ENCODE results near the gene SLC35F3. TPM values are rescaled to one million over a fixed set of nuclear protein-coding genes. Genes with fewer than 3 reads are reported as not detected.

The SLC35F3 gene
- total RNA-seq, 2 donors from 2014 or later: not detected

GRCh38 chr1:233936422-233936821 is 31.9 kb downstream of the SLC35F3 start:
- no peaks in the 10 kb centered on the region for H3K9me3 ChIP-seq
- no peak for DNase-seq (ENCODE audit: low spot score)
- TF ChIP-seq, protein P1, sequence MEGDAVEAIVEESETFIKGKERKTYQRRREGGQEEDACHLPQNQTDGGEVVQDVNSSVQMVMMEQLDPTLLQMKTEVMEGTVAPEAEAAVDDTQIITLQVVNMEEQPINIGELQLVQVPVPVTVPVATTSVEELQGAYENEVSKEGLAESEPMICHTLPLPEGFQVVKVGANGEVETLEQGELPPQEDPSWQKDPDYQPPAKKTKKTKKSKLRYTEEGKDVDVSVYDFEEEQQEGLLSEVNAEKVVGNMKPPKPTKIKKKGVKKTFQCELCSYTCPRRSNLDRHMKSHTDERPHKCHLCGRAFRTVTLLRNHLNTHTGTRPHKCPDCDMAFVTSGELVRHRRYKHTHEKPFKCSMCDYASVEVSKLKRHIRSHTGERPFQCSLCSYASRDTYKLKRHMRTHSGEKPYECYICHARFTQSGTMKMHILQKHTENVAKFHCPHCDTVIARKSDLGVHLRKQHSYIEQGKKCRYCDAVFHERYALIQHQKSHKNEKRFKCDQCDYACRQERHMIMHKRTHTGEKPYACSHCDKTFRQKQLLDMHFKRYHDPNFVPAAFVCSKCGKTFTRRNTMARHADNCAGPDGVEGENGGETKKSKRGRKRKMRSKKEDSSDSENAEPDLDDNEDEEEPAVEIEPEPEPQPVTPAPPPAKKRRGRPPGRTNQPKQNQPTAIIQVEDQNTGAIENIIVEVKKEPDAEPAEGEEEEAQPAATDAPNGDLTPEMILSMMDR (IDR thresholded peaks at IDR 0.05): no peak

GRCh38 chr1:233936842-233937241 is 32.4 kb downstream of the SLC35F3 start:
- Histone ChIP-seq H3K4me3 (no peak overlapping the region), H3K4me1 (no peaks in the 10 kb centered on the region), H3K27me3 (no peaks in the 10 kb centered on the region), H3K36me3 (no peaks in the 10 kb centered on the region), H3K27ac (no peak overlapping the region), H3K9me3 (no peaks in the 10 kb centered on the region)
- no peak for DNase-seq (ENCODE audit: low spot score)
- TF ChIP-seq, protein P1 (IDR thresholded peaks at IDR 0.05): no peak

More at GRCh38 chr1:233936422-233936821, 31.9 kb downstream of the SLC35F3 start:
- H3K4me1 ChIP-seq: no peaks in the 10 kb centered on the region
- no peaks in the 10 kb centered on the region for H3K27me3 ChIP-seq
- no peak overlapping the region for H3K4me3 ChIP-seq
- no peaks in the 10 kb centered on the region for H3K36me3 ChIP-seq
- H3K27ac ChIP-seq: no peak overlapping the region

DNA sequence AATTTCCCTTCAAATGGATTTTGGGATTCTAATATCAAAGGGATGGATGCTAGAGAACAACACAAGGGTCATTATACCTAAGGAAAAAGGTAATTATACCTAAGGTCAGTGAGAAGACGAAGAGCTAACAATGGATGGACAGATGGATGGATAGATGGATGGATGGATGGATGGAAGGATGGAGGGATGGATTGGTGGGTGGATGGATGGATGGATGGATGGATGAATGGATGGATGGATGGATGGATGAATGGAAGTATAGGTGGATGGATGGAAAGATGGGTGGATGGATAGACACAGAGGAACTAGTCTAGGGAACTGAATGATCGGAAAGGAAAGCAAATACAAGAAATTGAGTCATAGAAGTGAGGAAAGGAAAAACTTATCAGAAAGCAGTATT is 34.0 kb downstream of the SLC35F3 start:
- Histone ChIP-seq H3K27ac (no peak overlapping the region), H3K4me1 (no peaks in the 10 kb centered on the region), H3K9me3 (no peaks in the 10 kb centered on the region), H3K4me3 (no peak overlapping the region), H3K27me3 (no peaks in the 10 kb centered on the region), H3K36me3 (no peaks in the 10 kb centered on the region)
- no peak for DNase-seq (ENCODE audit: low spot score)
- TF ChIP-seq, protein P1 (IDR thresholded peaks at IDR 0.05): no peak

- TF ChIP-seq, protein P1 (IDR thresholded peaks at IDR 0.05): no peak
- H3K27me3 ChIP-seq: no peaks in the 10 kb centered on the region
- no peaks in the 10 kb centered on the region for H3K9me3 ChIP-seq
Observed at GRCh38 chr1:233939451-233939850, 35.0 kb downstream of the SLC35F3 start.

DNA sequence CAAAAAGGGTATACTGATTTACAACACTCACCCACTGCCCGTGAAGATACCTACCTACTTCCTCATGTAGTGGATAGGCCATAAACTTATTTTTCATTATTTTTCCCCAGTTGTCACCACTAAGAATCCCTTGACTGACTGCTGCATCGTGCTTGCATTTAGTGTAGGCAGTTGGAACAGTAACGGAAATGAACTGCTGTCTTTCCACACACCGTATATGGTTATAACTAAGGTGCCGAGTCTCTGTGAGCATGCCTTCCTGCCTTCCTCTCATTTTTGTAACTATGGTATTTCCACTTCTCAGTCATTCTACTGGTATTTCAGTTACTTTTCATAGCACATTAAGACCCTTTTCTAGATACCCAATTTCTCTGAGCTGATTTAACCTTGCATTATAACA is 36.4 kb downstream of the SLC35F3 start:
- TF ChIP-seq, protein P1 (IDR thresholded peaks at IDR 0.05): no peak
- no peaks in the 10 kb centered on the region for H3K4me1 ChIP-seq
- no peak overlapping the region for H3K4me3 ChIP-seq
- no peak for DNase-seq (ENCODE audit: low spot score)
- H3K27me3 ChIP-seq: no peaks in the 10 kb centered on the region
- no peaks in the 10 kb centered on the region for H3K9me3 ChIP-seq
- H3K27ac ChIP-seq: no peak overlapping the region
- no peaks in the 10 kb centered on the region for H3K36me3 ChIP-seq

More at GRCh38 chr1:233939451-233939850, 35.0 kb downstream of the SLC35F3 start:
- no peak overlapping the region for H3K4me3 ChIP-seq
- DNase-seq (ENCODE audit: low spot score): no peak
- no peak overlapping the region for H3K27ac ChIP-seq
- H3K36me3 ChIP-seq: no peaks in the 10 kb centered on the region
- H3K4me1 ChIP-seq: no peaks in the 10 kb centered on the region

DNA sequence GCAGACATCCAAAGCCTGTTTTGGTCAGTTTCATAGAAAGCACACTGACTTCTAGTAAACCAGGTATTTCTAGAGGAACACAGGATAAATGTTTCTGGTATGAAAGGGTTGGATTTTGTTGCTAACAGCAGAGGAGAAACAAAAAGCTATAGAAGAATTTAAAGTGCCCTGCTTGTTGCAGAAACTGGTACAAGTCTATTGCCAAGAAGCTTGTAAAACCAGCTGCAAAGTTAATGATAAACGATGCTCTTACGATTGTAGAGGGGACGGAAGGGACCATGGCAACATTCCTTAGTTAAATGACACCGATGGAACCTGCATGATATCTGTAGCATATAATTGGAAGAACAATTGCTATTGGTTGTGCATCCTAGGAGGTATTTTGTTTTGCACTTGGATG is 40.1 kb downstream of the SLC35F3 start:
- DNase-seq (ENCODE audit: low spot score): no peak
- no peaks in the 10 kb centered on the region for H3K36me3 ChIP-seq
- H3K27me3 ChIP-seq: no peaks in the 10 kb centered on the region
- no peaks in the 10 kb centered on the region for H3K9me3 ChIP-seq
- TF ChIP-seq, protein P1 (IDR thresholded peaks at IDR 0.05): no peak
- no peaks in the 10 kb centered on the region for H3K4me1 ChIP-seq
- H3K27ac ChIP-seq: no peak overlapping the region
- no peak overlapping the region for H3K4me3 ChIP-seq

All from right atrium auricular region (tissue), 2 donors.